Measurements from ENCODE around the gene P4HA1. TPM values are rescaled to one million over a fixed set of nuclear protein-coding genes. Genes with fewer than 3 reads are reported as not detected.
"Not testable (repeated sequence)": the region's sequence is repeated elsewhere in the genome, so short reads cannot be mapped to it uniquely, and the experiment has no call there.

P4HA1 gene
- total RNA-seq, 1 experiment from 2014 or later, result 107 TPM

- not testable (repeated sequence) for H3K27ac ChIP-seq (ENCODE audit: low read length); H3K9ac ChIP-seq (ENCODE audit: low read length); H3K4me3 ChIP-seq (ENCODE audit: low read length); H3K36me3 ChIP-seq (ENCODE audit: insufficient read depth, low read length); H3K27me3 ChIP-seq (ENCODE audit: low read length); H2AFZ ChIP-seq (ENCODE audit: low read length); H3K4me2 ChIP-seq (ENCODE audit: low read depth, low read length, poor library complexity, severe bottlenecking); H3K9me2 ChIP-seq (replicated peaks; ENCODE audit: insufficient read depth, low read length); H3K9me3 ChIP-seq (ENCODE audit: low read length); DNase-seq; H4K20me1 ChIP-seq (ENCODE audit: insufficient read depth, low read depth, low read length)
- Histone ChIP-seq H3K4me1 (ENCODE audit: low read length) (peaks cover 27% of the 10 kb centered on the region), H3K79me2 (ENCODE audit: low read length) (peaks cover 49% of the 10 kb centered on the region)
These were observed 73.7 kb downstream of the P4HA1 start for GRCh38 chr10:73022961-73023360.

- not testable (repeated sequence) for H3K4me3 ChIP-seq (ENCODE audit: low read length); H3K27me3 ChIP-seq (ENCODE audit: low read length); H4K20me1 ChIP-seq (ENCODE audit: insufficient read depth, low read depth, low read length); H2AFZ ChIP-seq (ENCODE audit: low read length); H3K9me2 ChIP-seq (replicated peaks; ENCODE audit: insufficient read depth, low read length); H3K27ac ChIP-seq (ENCODE audit: low read length); H3K36me3 ChIP-seq (ENCODE audit: insufficient read depth, low read length); H3K9me3 ChIP-seq (ENCODE audit: low read length); H3K4me2 ChIP-seq (ENCODE audit: low read depth, low read length, poor library complexity, severe bottlenecking); DNase-seq; H3K9ac ChIP-seq (ENCODE audit: low read length)
- Histone ChIP-seq H3K4me1 (ENCODE audit: low read length) (peaks cover 30% of the 10 kb centered on the region), H3K79me2 (ENCODE audit: low read length) (peaks cover 51% of the 10 kb centered on the region)
These were observed 75.0 kb downstream of the P4HA1 start for GRCh38 chr10:73021538-73022164.

DNA sequence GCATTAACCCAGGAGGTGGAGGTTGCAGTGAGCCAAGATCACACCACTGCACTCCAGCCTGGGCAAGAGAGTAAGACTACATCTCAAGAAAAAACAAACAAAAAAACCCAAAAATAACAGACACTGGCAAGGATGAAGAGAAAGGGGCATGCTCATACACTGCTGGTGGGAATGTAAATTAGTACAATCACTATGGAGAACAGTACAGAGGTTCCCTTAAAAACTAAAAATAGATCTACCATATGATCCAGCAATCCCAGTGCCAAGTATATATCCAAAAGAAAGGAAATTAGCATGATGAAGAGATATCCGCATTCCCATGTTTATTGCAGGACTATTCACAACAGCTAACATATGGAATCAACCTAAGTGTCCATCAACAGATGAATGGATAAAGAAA lies 75.6 kb downstream of the P4HA1 start:
- Histone ChIP-seq H3K9me2 (replicated peaks; ENCODE audit: insufficient read depth, low read length) (no peaks in the 10 kb centered on the region), H3K27me3 (ENCODE audit: low read length) (no peaks in the 10 kb centered on the region), H4K20me1 (ENCODE audit: insufficient read depth, low read depth, low read length) (peaks cover 7% of the 10 kb centered on the region; the same call in 1 of the 2 replicates), H3K79me2 (ENCODE audit: low read length) (peaks cover 51% of the 10 kb centered on the region), H2AFZ (ENCODE audit: low read length) (no peak overlapping the region), H3K36me3 (ENCODE audit: insufficient read depth, low read length) (peaks cover 7% of the 10 kb centered on the region), H3K9ac (ENCODE audit: low read length) (no peak overlapping the region), H3K27ac (ENCODE audit: low read length) (no peak overlapping the region), H3K4me2 (ENCODE audit: low read depth, low read length, poor library complexity, severe bottlenecking) (no peak overlapping the region), H3K4me1 (ENCODE audit: low read length) (peaks cover 30% of the 10 kb centered on the region), H3K4me3 (ENCODE audit: low read length) (no peak overlapping the region), H3K9me3 (ENCODE audit: low read length) (no peaks in the 10 kb centered on the region)
- DNase-seq, result no peak

- peaks cover 7% of the 10 kb centered on the region; the same call in 1 of the 2 replicates for H4K20me1 ChIP-seq (ENCODE audit: insufficient read depth, low read depth, low read length)
- peaks cover 22% of the 10 kb centered on the region for H3K36me3 ChIP-seq (ENCODE audit: insufficient read depth, low read length)
- DNase-seq, result no peak
- no peaks in the 10 kb centered on the region for H3K9me2 ChIP-seq (replicated peaks; ENCODE audit: insufficient read depth, low read length)
- H3K4me3 ChIP-seq (ENCODE audit: low read length), result no peak overlapping the region
- H3K4me2 ChIP-seq (ENCODE audit: low read depth, low read length, poor library complexity, severe bottlenecking), result no peak overlapping the region
- H3K79me2 ChIP-seq (ENCODE audit: low read length), result peaks cover 51% of the 10 kb centered on the region
- no peak overlapping the region for H2AFZ ChIP-seq (ENCODE audit: low read length)
- peaks cover 30% of the 10 kb centered on the region for H3K4me1 ChIP-seq (ENCODE audit: low read length)
- no peaks in the 10 kb centered on the region for H3K9me3 ChIP-seq (ENCODE audit: low read length)
- H3K9ac ChIP-seq (ENCODE audit: low read length), result no peak overlapping the region
- H3K27ac ChIP-seq (ENCODE audit: low read length), result no peak overlapping the region
- H3K27me3 ChIP-seq (ENCODE audit: low read length), result no peaks in the 10 kb centered on the region
These were observed 77.6 kb downstream of the P4HA1 start for GRCh38 chr10:73019100-73019499.

DNA sequence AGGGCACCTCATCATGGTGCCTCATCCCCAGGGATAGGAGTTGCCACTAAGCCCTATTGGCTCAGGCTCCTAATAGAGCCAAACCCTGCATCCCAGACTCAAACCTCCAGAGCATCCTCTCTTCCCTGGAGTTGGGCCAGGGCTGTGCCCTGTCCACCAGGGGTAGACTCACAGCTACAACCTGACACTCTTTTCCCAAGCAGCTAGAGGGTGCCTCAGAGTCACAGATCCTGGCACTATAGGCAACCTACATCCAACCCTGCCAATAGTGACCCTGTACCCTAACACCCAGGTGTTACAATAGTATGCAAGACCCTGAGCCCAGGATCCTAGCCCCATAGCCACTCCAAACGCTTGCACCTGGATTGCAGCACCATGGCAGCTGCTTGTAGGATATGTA lies 78.0 kb downstream of the P4HA1 start:
- Histone ChIP-seq H3K27me3 (ENCODE audit: low read length) (no peaks in the 10 kb centered on the region), H4K20me1 (ENCODE audit: insufficient read depth, low read depth, low read length) (peaks cover 7% of the 10 kb centered on the region; the same call in 1 of the 2 replicates), H3K9me3 (ENCODE audit: low read length) (no peaks in the 10 kb centered on the region), H3K27ac (ENCODE audit: low read length) (no peak overlapping the region), H3K9me2 (replicated peaks; ENCODE audit: insufficient read depth, low read length) (no peaks in the 10 kb centered on the region), H3K9ac (ENCODE audit: low read length) (no peak overlapping the region), H3K4me3 (ENCODE audit: low read length) (no peak overlapping the region), H3K4me2 (ENCODE audit: low read depth, low read length, poor library complexity, severe bottlenecking) (peak overlapping the region; percentile 6), H3K79me2 (ENCODE audit: low read length) (peaks cover 47% of the 10 kb centered on the region), H3K36me3 (ENCODE audit: insufficient read depth, low read length) (peaks cover 25% of the 10 kb centered on the region), H2AFZ (ENCODE audit: low read length) (no peak overlapping the region), H3K4me1 (ENCODE audit: low read length) (peaks cover 30% of the 10 kb centered on the region)
- DNase-seq, result no peak

- H3K4me3 ChIP-seq (ENCODE audit: low read length), result no peak overlapping the region
- peaks cover 28% of the 10 kb centered on the region for H3K36me3 ChIP-seq (ENCODE audit: insufficient read depth, low read length)
- H3K4me1 ChIP-seq (ENCODE audit: low read length), result peaks cover 30% of the 10 kb centered on the region
- H3K27ac ChIP-seq (ENCODE audit: low read length), result no peak overlapping the region
- no peaks in the 10 kb centered on the region for H3K27me3 ChIP-seq (ENCODE audit: low read length)
- H2AFZ ChIP-seq (ENCODE audit: low read length), result no peak overlapping the region
- H3K79me2 ChIP-seq (ENCODE audit: low read length), result peaks cover 50% of the 10 kb centered on the region
- H4K20me1 ChIP-seq (ENCODE audit: insufficient read depth, low read depth, low read length), result peaks cover 7% of the 10 kb centered on the region; the same call in 1 of the 2 replicates
- DNase-seq, result peak; percentile 69
- H3K4me2 ChIP-seq (ENCODE audit: low read depth, low read length, poor library complexity, severe bottlenecking), result no peak overlapping the region
- no peaks in the 10 kb centered on the region for H3K9me3 ChIP-seq (ENCODE audit: low read length)
- no peak overlapping the region for H3K9ac ChIP-seq (ENCODE audit: low read length)
- no peaks in the 10 kb centered on the region for H3K9me2 ChIP-seq (replicated peaks; ENCODE audit: insufficient read depth, low read length)
These were observed 78.6 kb downstream of the P4HA1 start for GRCh38 chr10:73017955-73018480.

DNA sequence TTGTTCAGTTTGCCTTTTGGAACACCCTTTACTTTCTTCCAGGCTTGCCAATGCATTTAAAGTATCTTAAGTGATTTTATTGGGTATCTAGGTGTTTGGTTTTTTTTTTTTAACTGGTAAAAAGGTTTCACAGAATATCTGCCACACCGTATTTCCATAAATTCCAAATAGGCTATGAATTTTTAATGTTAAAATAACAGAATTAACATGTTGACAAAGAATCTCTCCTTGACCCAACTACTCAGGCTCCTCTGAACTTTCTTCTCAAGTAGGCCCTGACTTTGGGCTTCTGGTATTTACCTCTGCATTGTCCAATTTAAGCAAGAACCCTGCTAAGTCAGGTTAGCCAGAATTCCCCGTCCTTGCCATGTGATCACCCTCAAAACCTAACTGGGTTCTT lies 80.9 kb downstream of the P4HA1 start:
- Histone ChIP-seq H3K27ac (ENCODE audit: low read length) (no peak overlapping the region), H3K9ac (ENCODE audit: low read length) (no peak overlapping the region), H3K9me3 (ENCODE audit: low read length) (no peaks in the 10 kb centered on the region), H3K4me3 (ENCODE audit: low read length) (no peak overlapping the region), H3K4me1 (ENCODE audit: low read length) (peaks cover 30% of the 10 kb centered on the region), H2AFZ (ENCODE audit: low read length) (no peak overlapping the region), H4K20me1 (ENCODE audit: insufficient read depth, low read depth, low read length) (peaks cover 7% of the 10 kb centered on the region; the same call in 1 of the 2 replicates), H3K36me3 (ENCODE audit: insufficient read depth, low read length) (peaks cover 46% of the 10 kb centered on the region), H3K79me2 (ENCODE audit: low read length) (peaks cover 32% of the 10 kb centered on the region), H3K27me3 (ENCODE audit: low read length) (no peaks in the 10 kb centered on the region), H3K9me2 (replicated peaks; ENCODE audit: insufficient read depth, low read length) (no peaks in the 10 kb centered on the region), H3K4me2 (ENCODE audit: low read depth, low read length, poor library complexity, severe bottlenecking) (no peak overlapping the region)
- DNase-seq, result no peak

GRCh38 chr10:73003822-73004221 lies 92.8 kb downstream of the P4HA1 start:
- H4K20me1 ChIP-seq (ENCODE audit: insufficient read depth, low read depth, low read length), result no peaks in the 10 kb centered on the region
- no peaks in the 10 kb centered on the region for H3K27me3 ChIP-seq (ENCODE audit: low read length)
- DNase-seq, result no peak
- no peaks in the 10 kb centered on the region for H3K79me2 ChIP-seq (ENCODE audit: low read length)
- no peak overlapping the region for H3K4me2 ChIP-seq (ENCODE audit: low read depth, low read length, poor library complexity, severe bottlenecking)
- no peaks in the 10 kb centered on the region for H3K9me3 ChIP-seq (ENCODE audit: low read length)
- H3K4me3 ChIP-seq (ENCODE audit: low read length), result no peak overlapping the region
- H2AFZ ChIP-seq (ENCODE audit: low read length), result no peak overlapping the region
- H3K9ac ChIP-seq (ENCODE audit: low read length), result no peak overlapping the region
- peaks cover 62% of the 10 kb centered on the region for H3K36me3 ChIP-seq (ENCODE audit: insufficient read depth, low read length)
- H3K27ac ChIP-seq (ENCODE audit: low read length), result no peak overlapping the region
- H3K4me1 ChIP-seq (ENCODE audit: low read length), result no peaks in the 10 kb centered on the region
- no peaks in the 10 kb centered on the region for H3K9me2 ChIP-seq (replicated peaks; ENCODE audit: insufficient read depth, low read length)

Data from Karpas-422 (cell line).